ENCODE results near the gene PRKCSH.

GRCh38 chr19:11496391-11497163 is 61.1 kb downstream of the PRKCSH start:
- TF ChIP-seq, protein P1, sequence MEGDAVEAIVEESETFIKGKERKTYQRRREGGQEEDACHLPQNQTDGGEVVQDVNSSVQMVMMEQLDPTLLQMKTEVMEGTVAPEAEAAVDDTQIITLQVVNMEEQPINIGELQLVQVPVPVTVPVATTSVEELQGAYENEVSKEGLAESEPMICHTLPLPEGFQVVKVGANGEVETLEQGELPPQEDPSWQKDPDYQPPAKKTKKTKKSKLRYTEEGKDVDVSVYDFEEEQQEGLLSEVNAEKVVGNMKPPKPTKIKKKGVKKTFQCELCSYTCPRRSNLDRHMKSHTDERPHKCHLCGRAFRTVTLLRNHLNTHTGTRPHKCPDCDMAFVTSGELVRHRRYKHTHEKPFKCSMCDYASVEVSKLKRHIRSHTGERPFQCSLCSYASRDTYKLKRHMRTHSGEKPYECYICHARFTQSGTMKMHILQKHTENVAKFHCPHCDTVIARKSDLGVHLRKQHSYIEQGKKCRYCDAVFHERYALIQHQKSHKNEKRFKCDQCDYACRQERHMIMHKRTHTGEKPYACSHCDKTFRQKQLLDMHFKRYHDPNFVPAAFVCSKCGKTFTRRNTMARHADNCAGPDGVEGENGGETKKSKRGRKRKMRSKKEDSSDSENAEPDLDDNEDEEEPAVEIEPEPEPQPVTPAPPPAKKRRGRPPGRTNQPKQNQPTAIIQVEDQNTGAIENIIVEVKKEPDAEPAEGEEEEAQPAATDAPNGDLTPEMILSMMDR (IDR thresholded peaks at IDR 0.05; ENCODE audit: low read length), result peak; percentile 81
- TF ChIP-seq EZH2 (IDR thresholded peaks at IDR 0.05; ENCODE audit: borderline replicate concordance, low read length), result no peak
